Left lobe of liver (tissue), 2 donors: ENCODE measurements around the gene FANK1. TPM values are rescaled to one million over a fixed set of nuclear protein-coding genes. Genes with fewer than 3 reads are reported as not detected.

Experiments used
- ATAC-seq: fragments of 200-7000 bp; cut with Tn5 transposase; one replicate; pipeline ENCODE4 v1.9.1; 2020; ENCODE audit warnings: mild to moderate bottlenecking, moderate library complexity
- DNase-seq: peaks from one replicate; pipeline ENCODE4 v3.0.0-alpha.2; 2020; ENCODE audit warnings: low spot score
- total RNA-seq: library from RNA; stranded (reverse); gene quantifications from one replicate; pipeline ENCODE4 v1.2.1, GENCODE V29; 2021
- donor health status: DM: no; HTN: no; CAD: no; lungs with moderate emphysema.
- donor health status: DM: no; HTN: yes; CAD: no.

FANK1 gene
- total RNA-seq, 1 donor from 2014 or later, result not detected

- DNase-seq (no peak), ATAC-seq (no peak)
Observed at GRCh38 chr10:126057494-126057893, 161.1 kb downstream of the FANK1 start.

DNA sequence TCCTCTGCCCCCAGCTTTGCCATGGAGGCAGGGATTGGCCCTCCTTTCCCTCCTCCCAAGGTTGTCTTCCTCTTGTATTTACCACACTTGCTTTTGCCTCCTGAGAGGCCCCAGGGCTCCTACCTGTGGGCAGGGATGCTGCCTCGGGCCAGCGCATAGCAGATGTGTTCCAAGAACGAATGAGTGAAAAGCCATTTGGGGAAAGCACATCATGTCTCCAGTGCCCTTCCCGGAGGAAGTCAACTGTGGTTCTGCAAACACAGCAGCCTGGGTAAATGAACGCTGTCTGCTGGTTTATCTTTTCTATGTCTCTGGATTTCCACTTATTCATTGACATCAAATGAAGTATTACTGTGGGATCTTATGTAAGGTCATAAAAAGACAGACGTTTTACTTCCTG lies 161.7 kb downstream of the FANK1 start:
- ATAC-seq (no peak), DNase-seq (no peak)

DNA sequence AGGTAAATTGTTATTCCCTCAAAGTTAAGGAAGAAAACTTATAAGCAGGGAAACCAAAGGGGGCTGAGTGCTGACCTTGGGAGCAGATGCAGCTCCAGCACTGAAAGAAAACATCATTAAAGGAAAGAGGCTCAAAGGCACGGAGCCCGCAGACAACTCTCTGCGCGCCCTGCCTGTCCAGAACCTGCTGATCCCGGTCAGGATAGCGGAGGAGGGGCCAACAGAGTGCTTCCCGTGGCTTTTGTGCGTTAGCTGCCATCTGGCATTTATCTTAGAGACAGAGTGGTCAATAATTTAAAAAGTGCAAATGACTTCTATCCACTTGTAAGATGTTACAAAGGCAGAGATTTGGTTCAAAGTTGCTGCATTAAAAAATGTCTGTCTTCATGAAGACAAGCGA lies 162.1 kb downstream of the FANK1 start:
- DNase-seq (no peak), ATAC-seq (no peak)

Other genes starting within 250 kb of the FANK1 start
- gene TEX36, start 213.4 kb upstream of the FANK1 start, total RNA-seq, result not detected
- 5.7 TPM for gene EDRF1, start 176.9 kb upstream of the FANK1 start, total RNA-seq
- 0.20 TPM for gene MMP21, start 120.7 kb upstream of the FANK1 start, total RNA-seq
- 28.3 TPM for gene UROS, start 73.3 kb upstream of the FANK1 start, total RNA-seq
- 25.3 TPM for gene BCCIP, start 73.0 kb upstream of the FANK1 start, total RNA-seq
- gene DHX32, start 15.3 kb upstream of the FANK1 start, total RNA-seq, result 12.7 TPM